ENCODE data around the gene RBM12. TPM values are rescaled to one million over a fixed set of nuclear protein-coding genes. Genes with fewer than 3 reads are reported as not detected.

RBM12 gene
- polyA plus RNA-seq, 1 donor from 2014 or later = 53.9 TPM

GRCh38 chr20:35600176-35600992 lies 64.3 kb downstream of the RBM12 start:
- Histone ChIP-seq H3K9me3 (ENCODE audit: low read length) (no peaks in the 10 kb centered on the region), H3K79me2 (replicated peaks; ENCODE audit: insufficient read depth, low read length) (no peaks in the 10 kb centered on the region), H2AFZ (ENCODE audit: low read depth, low read length) (no peak overlapping the region), H3K4me3 (ENCODE audit: low read length) (peak overlapping the region; percentile 67), H4K20me1 (ENCODE audit: insufficient read depth) (no peaks in the 10 kb centered on the region), H3K36me3 (ENCODE audit: insufficient read depth, low read length) (no peaks in the 10 kb centered on the region), H3K4me2 (ENCODE audit: low read length) (no peak overlapping the region), H3K9ac (ENCODE audit: low read length) (no peak overlapping the region), H3K9me2 (ENCODE audit: insufficient read depth, low read length) (no peaks in the 10 kb centered on the region), H3K27me3 (ENCODE audit: insufficient read depth, low read depth, low read length) (peaks cover 29% of the 10 kb centered on the region), H3F3A (ENCODE audit: insufficient read depth, low read length, poor library complexity, severe bottlenecking) (no peaks in the 10 kb centered on the region), H3K27ac (ENCODE audit: low read length) (no peak overlapping the region)
- no peak for TF ChIP-seq SMC3 (conservative IDR thresholded peaks at IDR 0.05; ENCODE audit: poor library complexity)
- TF ChIP-seq RAD21 (conservative IDR thresholded peaks at IDR 0.05) = no peak
- TF ChIP-seq, protein P1, sequence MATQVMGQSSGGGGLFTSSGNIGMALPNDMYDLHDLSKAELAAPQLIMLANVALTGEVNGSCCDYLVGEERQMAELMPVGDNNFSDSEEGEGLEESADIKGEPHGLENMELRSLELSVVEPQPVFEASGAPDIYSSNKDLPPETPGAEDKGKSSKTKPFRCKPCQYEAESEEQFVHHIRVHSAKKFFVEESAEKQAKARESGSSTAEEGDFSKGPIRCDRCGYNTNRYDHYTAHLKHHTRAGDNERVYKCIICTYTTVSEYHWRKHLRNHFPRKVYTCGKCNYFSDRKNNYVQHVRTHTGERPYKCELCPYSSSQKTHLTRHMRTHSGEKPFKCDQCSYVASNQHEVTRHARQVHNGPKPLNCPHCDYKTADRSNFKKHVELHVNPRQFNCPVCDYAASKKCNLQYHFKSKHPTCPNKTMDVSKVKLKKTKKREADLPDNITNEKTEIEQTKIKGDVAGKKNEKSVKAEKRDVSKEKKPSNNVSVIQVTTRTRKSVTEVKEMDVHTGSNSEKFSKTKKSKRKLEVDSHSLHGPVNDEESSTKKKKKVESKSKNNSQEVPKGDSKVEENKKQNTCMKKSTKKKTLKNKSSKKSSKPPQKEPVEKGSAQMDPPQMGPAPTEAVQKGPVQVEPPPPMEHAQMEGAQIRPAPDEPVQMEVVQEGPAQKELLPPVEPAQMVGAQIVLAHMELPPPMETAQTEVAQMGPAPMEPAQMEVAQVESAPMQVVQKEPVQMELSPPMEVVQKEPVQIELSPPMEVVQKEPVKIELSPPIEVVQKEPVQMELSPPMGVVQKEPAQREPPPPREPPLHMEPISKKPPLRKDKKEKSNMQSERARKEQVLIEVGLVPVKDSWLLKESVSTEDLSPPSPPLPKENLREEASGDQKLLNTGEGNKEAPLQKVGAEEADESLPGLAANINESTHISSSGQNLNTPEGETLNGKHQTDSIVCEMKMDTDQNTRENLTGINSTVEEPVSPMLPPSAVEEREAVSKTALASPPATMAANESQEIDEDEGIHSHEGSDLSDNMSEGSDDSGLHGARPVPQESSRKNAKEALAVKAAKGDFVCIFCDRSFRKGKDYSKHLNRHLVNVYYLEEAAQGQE (IDR thresholded peaks at IDR 0.05; ENCODE audit: borderline replicate concordance) = no peak
- no peak for TF ChIP-seq EP300 (conservative IDR thresholded peaks at IDR 0.05; ENCODE audit: poor library complexity, severe bottlenecking)
- TF ChIP-seq EZH2 (IDR thresholded peaks at IDR 0.05; ENCODE audit: borderline replicate concordance, insufficient read depth, low read length, poor library complexity, severe bottlenecking) = no peak
- TF ChIP-seq TAF1 (IDR thresholded peaks at IDR 0.05; ENCODE audit: low read depth) = no peak
- TF ChIP-seq MXI1 (conservative IDR thresholded peaks at IDR 0.05; ENCODE audit: poor library complexity, severe bottlenecking) = no peak
- TF ChIP-seq POLR2AphosphoS5 (IDR thresholded peaks at IDR 0.05) = no peak
- no peak for TF ChIP-seq CTCF (IDR thresholded peaks at IDR 0.05; ENCODE audit: poor library complexity, severe bottlenecking)

DNA sequence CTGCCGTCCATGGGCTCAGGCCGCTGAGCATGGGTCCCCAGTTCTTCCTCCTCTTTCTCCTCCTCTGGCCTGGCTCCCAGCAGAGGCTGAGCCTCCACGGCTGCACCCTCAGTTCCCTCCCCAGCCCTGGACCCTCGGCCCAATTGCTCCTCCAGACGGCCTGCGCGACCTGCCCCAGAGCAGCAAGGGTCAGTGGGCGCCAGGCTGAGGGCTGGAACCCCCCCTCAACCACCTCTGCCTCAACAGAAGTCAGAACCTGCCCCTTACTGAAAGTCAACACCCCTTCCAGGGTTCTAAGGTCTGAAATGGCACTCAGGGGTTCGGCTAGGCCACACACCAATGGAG lies 65.0 kb downstream of the RBM12 start:
- no peak overlapping the region for H3K4me3 ChIP-seq (ENCODE audit: low read length)
- H3K27ac ChIP-seq (ENCODE audit: low read length) = no peak overlapping the region
- H2AFZ ChIP-seq (ENCODE audit: low read depth, low read length) = no peak overlapping the region
- H3K9me3 ChIP-seq (ENCODE audit: low read length) = no peaks in the 10 kb centered on the region
- no peak overlapping the region for H3K9ac ChIP-seq (ENCODE audit: low read length)
- H3K36me3 ChIP-seq (ENCODE audit: insufficient read depth, low read length) = no peaks in the 10 kb centered on the region
- H4K20me1 ChIP-seq (ENCODE audit: insufficient read depth) = no peaks in the 10 kb centered on the region
- no peaks in the 10 kb centered on the region for H3K9me2 ChIP-seq (ENCODE audit: insufficient read depth, low read length)
- TF ChIP-seq RAD21 (conservative IDR thresholded peaks at IDR 0.05) = no peak
- H3K79me2 ChIP-seq (replicated peaks; ENCODE audit: insufficient read depth, low read length) = no peaks in the 10 kb centered on the region
- no peaks in the 10 kb centered on the region for H3F3A ChIP-seq (ENCODE audit: insufficient read depth, low read length, poor library complexity, severe bottlenecking)
- H3K27me3 ChIP-seq (ENCODE audit: insufficient read depth, low read depth, low read length) = peaks cover 29% of the 10 kb centered on the region
- H3K4me2 ChIP-seq (ENCODE audit: low read length) = no peak overlapping the region

Small RNAs within 50 kb of the gene (small RNA-seq; reads per million reads assigned to genes)
- 0 to 0.24 (median 0.03) reads per million in 3 experiments for gene RNU6-759P

Other genes with a start within 250 kb of the RBM12 start
- not detected in 2 replicates for gene GDF5, start 226.7 kb downstream of the RBM12 start, polyA plus RNA-seq
- 22.0 and 25.8 TPM in 2 replicates for gene CEP250, start 209.3 kb downstream of the RBM12 start, polyA plus RNA-seq
- not detected in 2 replicates for gene C20orf173, start 135.2 kb downstream of the RBM12 start, polyA plus RNA-seq
- gene ERGIC3, start 122.8 kb downstream of the RBM12 start, polyA plus RNA-seq = 385 and 451 TPM in 2 replicates
- 1.2 and 4.0 TPM in 2 replicates for gene SPAG4, start 49.1 kb downstream of the RBM12 start, polyA plus RNA-seq
- gene CPNE1, start within 50 bp of the RBM12 start, polyA plus RNA-seq = 148 and 183 TPM in 2 replicates
- 55.2 and 67.0 TPM in 2 replicates for gene NFS1, start 34.5 kb upstream of the RBM12 start, polyA plus RNA-seq
- 514 and 557 TPM in 2 replicates for gene ROMO1, start 34.5 kb upstream of the RBM12 start, polyA plus RNA-seq
- 750 and 839 TPM in 2 replicates for gene RBM39, start 77.4 kb upstream of the RBM12 start, polyA plus RNA-seq
- 49.2 and 54.8 TPM in 2 replicates for gene PHF20, start 107.1 kb upstream of the RBM12 start, polyA plus RNA-seq

Measured in neural cell (in vitro differentiated cells).